ENCODE measurements around the gene COX4I2.
"Not testable (repeated sequence)": the region's sequence is repeated elsewhere in the genome, so short reads cannot be mapped to it uniquely, and the experiment has no call there.

The COX4I2 gene

DNA sequence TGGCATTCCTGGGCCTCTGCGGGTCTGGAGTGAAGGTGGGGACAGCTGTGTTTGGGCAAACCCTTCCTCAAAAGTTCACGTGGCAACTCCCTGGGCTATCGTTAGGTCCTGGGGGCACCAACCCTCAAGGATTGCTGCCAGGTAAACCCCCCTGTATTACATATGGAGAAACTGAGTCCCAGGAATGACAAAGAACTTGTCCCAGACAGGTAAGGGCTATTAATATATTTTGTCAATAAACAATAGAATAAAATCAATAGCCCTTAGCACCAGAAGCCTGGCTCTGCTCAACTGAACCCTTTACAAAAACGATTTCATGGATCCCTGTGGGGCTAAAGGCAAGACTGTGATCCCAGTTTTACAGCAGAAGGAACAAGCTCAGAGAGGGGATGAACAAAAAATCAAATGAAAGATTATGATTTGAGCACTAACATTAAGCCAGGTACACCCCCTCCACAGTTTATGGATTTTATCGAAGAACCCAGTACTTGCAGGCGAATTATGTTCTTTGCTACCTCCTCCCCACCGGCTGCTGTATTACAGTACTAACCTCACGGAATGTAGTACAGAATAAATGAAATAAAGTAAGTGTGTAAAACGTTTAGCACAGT, 30.0 kb upstream of the COX4I2 start:
- DNase-seq (ENCODE audit: low read depth in 2 of 2) = no peak

DNA sequence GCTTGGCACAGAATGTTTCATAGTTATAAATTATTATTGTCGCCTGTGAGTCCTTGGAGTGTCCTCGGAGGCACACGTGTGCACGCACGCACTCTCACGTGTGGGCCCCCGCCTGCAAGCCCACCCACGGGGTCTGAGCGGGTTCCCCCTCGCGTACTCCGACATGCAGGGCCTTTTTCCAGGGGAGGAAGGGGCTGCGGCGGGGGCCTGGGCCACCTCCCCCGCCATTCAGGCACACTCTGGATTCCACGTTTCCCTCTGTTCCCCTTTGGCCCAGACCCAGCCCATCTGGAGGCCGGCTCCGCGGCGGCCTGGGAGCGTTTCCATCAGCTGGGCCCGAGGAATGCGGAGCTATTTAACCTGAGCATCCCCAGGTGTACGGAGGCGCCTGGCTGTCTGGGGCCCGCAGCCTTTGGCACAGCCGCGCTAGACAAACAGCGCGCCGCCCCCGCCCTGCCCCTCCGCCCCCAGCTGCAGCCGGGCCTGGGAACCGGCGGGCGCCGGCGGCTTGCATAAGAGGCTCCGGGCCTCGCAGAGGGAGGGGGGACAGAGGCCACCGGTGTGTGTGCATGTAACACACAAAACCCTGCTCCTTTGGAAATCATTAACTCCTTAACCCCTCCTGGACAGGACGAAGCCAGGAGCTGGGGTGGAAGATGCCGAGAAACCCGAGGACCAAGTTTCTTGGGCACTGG, 29.3 kb upstream of the COX4I2 start:
- DNase-seq (ENCODE audit: low read depth in 2 of 2) = no peak

DNA sequence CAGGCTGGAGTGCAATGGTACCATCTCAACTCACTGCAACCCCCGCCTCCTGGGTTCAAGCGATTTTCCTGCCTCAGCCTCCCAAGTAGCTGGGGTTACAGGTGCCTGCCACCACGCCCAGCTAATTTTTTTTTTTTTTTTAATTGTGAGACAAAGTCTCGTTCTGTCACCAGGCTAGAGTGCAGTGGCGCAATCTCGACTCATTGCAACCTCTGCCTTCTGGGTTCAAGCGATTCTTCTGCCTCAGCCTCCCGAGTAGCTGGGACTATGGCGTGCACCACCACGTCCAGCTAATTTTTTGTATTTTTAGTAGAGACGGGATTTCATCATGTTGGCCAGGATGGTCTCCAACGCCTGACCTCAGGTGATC, 25.5 kb upstream of the COX4I2 start:
- DNase-seq (ENCODE audit: low read depth in 2 of 2) = not testable (repeated sequence)

DNA sequence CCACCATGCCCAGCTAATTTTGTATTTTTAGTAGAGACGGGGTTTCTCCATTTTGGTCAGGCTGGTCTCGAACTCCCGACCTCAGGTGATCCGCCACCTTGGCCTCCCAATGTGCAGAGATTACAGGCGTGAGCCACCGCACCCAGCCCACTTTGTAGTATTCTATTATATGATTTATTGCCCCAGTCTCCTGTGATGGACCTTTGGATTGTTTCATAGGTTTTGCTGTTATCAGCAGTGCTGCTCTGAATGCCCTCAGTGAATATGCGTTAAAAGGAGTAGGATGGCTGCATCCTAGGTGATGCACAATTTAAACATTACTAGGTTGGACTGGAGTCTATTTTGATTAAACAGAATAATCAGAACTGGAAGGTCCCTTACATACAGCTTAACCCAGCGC, 22.3 kb upstream of the COX4I2 start:
- no peak for DNase-seq (ENCODE audit: low read depth in 2 of 2)

DNA sequence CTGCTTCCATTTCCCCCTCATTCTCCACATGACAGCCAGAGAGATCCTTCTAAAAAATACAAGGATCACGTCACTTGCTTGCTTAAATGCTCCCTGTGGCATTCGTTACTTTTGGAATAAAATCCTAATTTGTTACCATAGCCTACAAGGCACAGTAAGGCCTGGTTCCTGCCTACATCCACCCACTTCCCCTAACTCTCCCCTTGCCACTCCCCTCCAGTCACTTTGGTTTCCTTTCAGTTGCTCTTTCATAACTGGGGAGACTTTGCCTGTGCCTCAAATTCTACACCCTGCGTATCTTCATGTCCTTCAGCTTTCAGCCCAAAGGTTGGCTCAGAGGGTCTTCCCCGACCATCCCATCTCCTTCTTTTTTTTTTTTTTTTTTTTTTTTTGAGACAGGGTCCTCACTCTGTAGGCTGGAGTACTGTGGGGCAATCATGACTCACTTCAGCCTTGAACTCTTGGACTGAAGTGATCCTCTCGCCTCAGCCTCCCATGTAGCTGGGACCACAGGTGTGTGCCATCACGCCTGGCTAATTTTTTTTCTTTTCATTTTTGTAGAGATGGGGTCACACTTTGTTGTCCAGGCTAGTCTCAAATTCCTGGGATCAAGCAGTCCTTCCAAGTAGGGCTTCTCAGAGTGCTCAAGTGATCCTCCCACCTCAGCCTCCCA, 20.1 kb upstream of the COX4I2 start:
- no peak for DNase-seq (ENCODE audit: low read depth in 2 of 2)

DNA sequence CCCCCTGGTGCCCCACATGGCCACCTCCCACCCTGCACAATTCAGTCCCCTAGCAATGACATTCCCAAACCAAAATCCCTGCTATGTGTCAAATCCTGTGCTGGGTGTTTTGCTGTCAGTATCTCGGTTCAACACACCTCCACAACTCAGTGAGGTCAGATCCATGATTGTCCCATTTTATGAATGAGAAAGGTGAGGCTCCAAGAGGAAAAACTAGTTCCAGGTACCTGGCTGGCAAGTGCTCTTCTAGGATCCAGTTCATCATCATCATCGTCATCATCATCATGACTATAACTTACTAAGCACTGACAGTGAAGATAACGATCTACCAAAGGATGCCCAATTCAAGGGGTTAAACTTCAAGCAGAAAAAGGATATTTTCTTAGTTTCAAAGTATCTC, 17.5 kb upstream of the COX4I2 start:
- DNase-seq (ENCODE audit: low read depth in 2 of 2) = no peak

DNA sequence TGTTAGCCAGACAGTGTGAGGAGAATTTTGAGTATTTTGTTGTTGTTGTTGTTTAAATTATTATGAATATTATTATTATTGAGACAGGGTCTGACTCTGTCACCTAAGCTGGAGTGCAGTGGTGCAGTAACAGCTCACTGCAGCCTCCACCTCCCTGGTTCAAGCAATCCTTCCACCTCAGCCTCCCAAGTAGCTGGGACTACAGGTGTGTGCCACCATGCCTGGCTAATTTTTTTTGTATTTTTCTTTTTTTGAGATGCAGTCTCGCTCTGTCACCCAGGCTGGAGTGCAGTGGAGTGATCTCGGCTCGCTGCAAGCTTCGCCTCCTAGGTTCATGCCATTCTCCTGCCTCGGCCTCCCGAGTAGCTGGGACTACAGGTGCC, 14.6 kb upstream of the COX4I2 start:
- DNase-seq (ENCODE audit: low read depth in 2 of 2) = not testable (repeated sequence)

DNA sequence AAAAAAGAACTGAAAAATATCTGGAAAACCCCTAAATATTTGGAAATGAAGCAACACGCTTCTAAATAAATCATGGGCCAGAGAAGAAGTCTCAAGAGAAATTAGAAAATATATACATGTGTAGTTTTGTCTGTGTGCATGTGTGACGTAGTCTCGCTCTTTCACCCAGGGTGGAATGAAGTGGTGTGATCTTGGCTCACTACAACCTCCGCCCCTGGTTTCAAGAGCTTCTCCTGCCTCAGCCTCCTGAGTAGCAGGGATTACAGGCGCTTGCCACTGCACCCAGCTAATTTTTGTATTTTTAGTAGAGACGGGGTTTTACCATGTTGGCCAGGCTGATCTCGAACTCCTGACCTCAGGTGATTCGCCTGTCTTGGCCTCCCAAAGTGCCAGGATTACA, 11.2 kb upstream of the COX4I2 start:
- DNase-seq (ENCODE audit: low read depth in 2 of 2) = not testable (repeated sequence)

DNA sequence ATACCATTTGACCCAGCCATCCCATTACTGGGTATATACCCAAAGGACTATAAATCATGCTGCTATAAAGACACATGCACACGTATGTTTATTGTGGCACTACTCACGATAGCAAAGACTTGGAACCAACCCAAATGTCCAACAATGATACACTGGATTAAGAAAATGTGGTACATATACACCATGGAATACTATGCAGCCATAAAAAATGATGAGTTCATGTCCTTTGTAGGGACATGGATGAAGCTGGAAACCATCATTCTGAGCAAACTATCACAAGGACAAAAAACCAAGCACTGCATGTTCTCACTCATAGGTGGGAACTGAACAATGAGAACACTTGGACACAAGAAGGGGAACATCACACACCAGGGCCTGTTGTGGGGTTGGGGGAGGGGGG, 9.7 kb upstream of the COX4I2 start:
- DNase-seq (ENCODE audit: low read depth in 2 of 2) = not testable (repeated sequence)

DNA sequence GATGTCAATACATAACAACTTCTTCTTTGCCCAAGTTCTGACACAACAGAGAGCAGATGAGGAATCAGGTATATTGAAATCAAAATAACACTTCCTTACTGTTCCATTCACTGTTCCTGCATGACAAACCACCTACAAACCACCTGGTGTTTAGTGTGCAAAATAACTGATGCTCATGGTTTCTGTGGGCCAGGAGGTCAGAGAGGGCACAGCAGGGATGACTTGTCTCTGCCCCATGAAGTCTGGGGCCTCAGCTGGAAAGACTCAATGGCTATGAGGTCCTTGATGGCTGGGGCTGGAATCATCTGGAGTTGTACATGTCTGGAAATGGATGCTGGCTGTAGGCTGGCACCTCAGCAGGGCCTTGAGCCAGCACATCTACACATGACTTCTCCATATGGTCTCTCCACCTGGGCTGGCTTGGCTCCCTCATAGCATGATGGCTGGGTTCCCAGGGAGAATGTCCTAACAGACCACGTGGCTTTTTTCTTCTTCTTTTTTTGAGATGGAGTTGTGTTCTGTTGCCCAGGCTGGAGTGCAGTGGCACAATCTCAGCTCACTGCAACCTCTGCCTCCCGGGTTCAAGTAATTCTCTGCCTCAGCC, 7.4 kb upstream of the COX4I2 start:
- DNase-seq (ENCODE audit: low read depth in 2 of 2) = no peak

DNA sequence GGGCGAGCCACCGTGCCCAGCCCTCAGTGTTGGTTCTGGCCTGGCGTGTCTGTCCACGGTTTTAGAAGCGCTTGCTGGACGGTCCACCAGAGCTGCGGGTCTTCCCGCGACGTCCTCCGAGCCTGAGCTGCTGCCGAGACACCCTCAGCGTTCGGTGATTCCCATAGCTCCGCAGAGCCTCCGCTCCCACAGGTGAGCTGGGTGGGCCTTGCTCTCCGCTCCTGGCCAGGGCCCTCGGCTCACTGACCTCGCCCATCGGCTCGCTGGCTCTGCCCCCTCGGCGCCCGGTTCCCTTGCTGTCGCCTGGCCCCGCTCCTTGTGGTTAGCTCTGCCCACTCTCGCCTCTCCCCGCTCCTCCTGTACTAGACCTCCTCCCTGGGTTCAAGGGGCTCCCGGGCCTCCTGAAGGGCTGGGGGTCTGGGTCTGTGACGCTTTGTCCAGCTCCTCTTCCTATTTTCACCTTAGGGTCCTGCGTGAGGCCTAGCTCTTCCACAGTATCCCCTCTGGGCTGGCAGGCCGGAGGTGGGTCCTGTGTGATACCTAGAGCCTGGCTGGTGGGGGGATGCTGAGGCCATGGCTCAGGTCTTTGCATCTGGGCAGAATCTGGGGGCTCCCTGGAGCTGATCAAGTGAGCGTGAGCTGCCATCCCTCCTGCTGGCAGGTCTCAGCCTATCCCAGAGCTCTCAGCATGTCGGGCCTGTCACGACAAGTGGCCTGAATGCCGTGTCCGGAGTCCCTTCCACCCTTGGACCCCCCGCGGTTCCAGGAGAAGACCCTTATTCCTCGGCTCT, 5.0 kb upstream of the COX4I2 start:
- DNase-seq (ENCODE audit: low read depth in 2 of 2) = no peak

DNA sequence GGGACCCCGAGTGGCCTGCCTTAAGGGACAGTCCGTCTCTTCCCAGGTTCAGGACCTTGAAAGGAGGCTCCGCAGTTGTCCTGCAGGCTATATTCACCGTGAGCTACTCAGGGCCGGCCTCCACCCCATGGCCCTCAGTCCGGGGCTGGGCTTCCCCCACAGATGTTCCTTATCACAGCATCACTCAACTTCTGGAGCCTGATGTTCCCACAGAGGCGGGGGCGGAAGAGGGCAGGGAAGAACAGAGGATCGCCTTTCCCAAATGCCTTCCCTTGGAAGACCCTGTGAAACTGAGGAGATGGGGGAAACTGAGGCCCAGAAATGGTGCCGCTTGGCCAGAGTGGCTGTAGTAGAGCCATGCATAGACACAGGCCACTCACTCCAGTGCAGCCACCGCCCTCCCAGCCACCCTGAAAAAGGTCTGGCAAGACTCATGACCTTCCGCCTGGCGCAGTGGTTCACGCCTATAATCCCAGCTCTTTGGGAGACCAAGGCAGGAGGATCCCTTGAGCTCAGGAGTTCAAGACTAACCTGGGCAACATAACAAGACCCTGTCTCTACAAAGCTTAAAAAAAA, 4.3 kb upstream of the COX4I2 start:
- DNase-seq (ENCODE audit: low read depth in 2 of 2) = no peak

DNA sequence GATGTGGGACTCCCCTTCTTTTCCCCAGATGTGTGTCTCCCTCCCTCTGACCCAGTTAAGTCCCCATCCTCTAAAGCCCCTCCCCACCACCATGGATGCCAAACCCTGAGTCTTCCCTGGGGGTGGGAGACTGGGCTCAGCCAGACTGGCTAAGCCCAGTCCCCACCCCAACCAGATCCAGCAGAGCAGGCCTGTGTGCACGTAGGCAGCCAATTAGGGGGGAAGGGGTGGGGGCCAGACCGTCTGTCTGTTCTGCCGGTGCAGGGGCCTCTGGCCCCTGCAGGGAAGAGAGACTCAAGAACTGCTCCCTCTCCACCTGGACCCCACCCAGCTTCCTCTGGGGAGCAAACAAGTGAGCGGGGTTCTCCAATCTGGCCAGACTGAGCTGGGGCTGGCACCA, 605 bp downstream of the COX4I2 start:
- no peak for DNase-seq (ENCODE audit: low read depth in 2 of 2)

DNA sequence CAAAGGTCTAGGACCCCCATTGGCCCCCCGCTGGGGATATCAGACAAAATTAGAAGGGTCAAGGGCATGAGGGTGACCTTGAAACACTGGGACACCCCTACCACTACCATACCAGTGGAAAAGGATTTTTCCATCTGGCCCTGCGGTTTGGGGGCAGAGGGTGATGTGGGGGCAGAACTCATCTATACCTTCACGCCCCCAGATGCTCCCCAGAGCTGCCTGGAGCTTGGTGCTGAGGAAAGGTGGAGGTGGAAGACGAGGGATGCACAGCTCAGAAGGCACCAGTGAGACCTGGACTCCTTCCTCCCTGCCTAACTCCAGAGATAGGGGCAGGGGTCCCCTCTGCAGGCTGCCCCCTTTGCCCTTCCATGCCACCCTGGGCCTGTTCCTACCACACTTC, 1.1 kb downstream of the COX4I2 start:
- no peak for DNase-seq (ENCODE audit: low read depth in 2 of 2)

DNA sequence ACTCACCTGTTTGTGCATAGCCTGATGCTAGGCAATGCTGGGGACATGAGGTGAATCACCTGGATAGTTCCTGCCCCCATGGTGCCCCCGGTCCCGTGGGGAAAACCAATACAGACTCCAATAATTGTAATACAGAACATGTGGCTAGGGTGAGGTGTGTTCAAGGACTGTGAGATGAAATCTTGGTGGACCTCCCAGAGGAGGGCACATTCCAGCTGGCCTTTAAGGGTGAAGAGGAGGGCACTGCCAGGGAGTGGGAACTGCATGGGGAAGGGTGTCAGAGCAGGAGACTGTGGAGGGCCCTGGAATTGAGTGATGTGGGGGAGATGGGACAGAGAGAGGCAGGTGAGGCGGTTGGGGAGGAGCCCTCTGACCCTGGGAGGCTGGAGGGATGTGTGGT, 2.5 kb downstream of the COX4I2 start:
- DNase-seq (ENCODE audit: low read depth in 2 of 2) = no peak

DNA sequence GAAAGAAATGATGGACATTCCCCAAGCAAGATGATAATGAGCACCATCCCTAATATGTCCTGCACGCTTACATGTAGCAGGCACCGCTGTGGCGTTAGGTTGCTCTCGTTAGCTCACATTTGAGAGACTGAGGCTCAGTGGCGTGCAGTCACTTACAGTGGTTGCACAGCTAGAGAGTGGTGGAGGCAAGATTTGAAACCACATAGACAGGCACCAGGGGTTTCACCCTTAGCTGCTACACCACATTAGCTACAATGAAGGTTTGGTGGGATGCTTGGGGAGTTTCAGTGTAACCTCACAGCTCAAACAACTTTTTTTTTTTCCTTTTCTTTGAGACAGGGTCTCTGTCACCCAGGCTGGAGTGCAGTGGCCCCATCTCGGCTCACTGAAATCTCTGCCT, 3.7 kb downstream of the COX4I2 start:
- no peak for DNase-seq (ENCODE audit: low read depth in 2 of 2)

DNA sequence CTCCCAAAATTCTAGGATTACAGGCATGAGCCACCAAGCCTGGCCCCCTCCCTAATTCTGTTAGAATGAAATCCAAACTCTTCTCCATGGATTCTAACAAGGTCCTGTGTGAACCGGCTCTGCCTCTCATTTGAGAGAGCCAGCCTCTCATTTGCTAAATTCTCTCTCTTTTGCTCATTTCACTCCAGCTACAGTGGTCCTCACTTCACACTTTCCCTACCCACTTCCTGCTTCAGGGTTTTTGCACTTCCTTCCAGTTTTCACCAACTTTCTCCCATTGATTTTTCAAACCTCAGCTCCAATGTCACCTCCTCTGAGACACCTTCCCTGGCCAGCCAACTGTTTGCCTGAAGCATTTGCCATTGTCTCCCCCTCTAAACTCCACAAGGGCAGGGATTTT, 5.1 kb downstream of the COX4I2 start:
- DNase-seq (ENCODE audit: low read depth in 2 of 2) = no peak

DNA sequence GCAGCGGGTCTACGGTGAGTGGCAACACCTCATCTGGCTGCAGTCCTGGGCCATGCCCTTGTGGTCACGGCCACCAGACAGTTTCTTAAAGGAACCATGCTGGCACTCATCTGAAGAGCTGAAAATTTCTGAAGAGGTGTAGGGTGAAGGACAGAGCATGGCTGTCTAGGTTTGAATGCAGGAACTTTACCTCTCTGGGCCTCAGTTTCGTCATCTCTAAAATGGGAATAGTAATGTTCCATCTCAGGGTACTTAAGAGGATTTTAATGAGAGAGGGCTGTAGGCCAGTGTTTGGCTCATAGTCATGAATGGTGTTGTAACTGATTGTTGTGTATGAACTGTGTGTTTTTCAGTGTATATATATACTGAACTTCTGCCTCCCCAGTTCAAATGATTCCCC, 5.8 kb downstream of the COX4I2 start:
- DNase-seq (ENCODE audit: low read depth in 2 of 2) = no peak

DNA sequence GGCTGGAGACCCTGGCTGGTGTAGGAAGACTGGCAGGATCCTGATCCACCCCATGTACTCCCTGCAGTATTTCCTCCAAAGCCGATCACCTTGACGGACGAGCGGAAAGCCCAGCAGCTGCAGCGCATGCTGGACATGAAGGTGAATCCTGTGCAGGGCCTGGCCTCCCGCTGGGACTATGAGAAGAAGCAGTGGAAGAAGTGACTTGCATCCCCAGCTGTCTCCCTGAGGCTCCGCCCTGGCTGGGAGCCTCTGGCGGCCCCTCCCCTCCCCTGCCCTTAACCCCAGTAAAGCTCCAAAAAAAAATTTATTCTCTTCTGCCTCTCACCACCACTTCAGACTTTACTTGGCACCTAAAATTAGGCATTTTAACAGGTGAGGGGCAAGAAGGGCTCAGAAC, 7.0 kb downstream of the COX4I2 start:
- DNase-seq (ENCODE audit: low read depth in 2 of 2) = no peak

DNA sequence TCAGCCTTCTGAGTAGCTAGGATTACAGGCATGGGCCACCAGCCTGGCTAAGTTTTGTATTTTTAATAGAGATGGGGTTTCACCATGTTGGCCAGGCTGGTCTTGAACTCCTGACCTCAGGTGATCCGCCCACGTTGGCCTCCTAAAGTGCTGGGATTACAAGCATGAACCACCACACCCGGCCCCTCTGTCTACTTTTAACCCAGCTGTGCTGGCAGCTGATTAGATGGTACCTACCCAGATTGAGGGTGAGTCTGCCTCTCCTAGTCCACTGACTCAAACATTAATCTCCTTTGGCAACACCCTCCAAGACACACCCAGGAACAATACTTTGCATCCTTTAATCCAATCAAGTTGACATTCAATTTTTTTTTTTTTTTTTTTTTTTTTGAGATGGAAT, 10.4 kb downstream of the COX4I2 start:
- not testable (repeated sequence) for DNase-seq (ENCODE audit: low read depth in 2 of 2)

DNA sequence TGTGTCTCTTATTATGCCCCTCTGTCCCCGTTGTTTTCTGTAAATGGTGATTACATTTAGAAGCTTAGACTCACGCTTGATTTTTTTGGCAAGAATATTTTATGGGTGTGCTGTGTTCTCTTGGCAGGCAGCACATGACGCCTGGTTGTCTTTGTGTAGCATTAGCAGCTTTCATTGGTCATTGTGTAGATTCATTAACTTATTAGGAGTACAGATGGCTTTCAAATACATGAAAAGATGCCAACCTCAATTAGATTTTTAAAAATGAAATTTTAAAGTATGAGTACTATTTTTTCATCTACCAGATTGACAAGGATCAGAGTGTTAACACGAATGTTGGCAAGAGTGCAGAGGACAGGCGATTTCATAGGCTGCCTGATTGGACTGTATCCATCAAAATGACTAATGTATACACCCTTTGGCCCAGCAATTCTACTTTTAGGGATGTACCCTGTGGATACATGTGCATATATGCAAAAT, 15.2 kb downstream of the COX4I2 start:
- DNase-seq (ENCODE audit: low read depth in 2 of 2) = no peak

DNA sequence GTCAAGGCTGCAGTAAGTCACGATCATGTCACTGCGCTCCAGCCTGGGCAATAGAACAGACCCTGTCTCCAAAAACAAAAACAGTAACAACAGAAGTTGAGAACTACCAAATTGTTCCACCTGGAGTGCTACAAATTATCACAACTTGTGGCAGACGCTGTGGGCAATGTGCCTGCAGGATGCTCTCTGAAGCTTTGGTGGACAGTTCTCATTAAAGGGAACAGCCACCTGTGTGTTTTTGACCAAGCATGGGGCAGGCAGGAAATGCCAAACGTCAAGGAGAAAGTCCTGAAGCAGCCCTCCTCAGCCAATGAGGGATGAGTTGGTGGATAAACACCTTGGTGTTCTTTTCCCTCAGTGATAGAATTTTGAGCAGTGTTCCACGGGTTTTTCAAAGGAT, 15.8 kb downstream of the COX4I2 start:
- DNase-seq (ENCODE audit: low read depth in 2 of 2) = no peak

Measured in stimulated activated CD8-positive, alpha-beta memory T cell treated with anti-CD3 and anti-CD28 coated beads, Interleukin-7, amount 100 ng/mL, for 1 hour (primary cell).